ENCODE data around the gene UBN1.

GRCh38 chr16:4800290-4801041 is 46.8 kb upstream of the UBN1 start:
- TF ChIP-seq POLR2A (IDR thresholded peaks at IDR 0.05; ENCODE audit: low read depth, low read length): no peak
- TF ChIP-seq CTCF (IDR thresholded peaks at IDR 0.05; ENCODE audit: extremely low read depth in 1 of 2, insufficient read depth in 1 of 2, low read depth in 1 of 2, low read length in 2 of 2): no peak
- no peak for TF ChIP-seq EZH2 (IDR thresholded peaks at IDR 0.05; ENCODE audit: borderline replicate concordance, low read depth, low read length, severe bottlenecking)
- TF ChIP-seq, protein P1, sequence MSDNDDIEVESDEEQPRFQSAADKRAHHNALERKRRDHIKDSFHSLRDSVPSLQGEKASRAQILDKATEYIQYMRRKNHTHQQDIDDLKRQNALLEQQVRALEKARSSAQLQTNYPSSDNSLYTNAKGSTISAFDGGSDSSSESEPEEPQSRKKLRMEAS (IDR thresholded peaks at IDR 0.05; ENCODE audit: insufficient read depth, insufficient read length): no peak
- TF ChIP-seq GATA2 (IDR thresholded peaks at IDR 0.05; ENCODE audit: insufficient read depth, insufficient read length, low read depth, low read length): no peak
- no peak for TF ChIP-seq MYC (IDR thresholded peaks at IDR 0.05; ENCODE audit: low read depth, low read length)
- no peak for TF ChIP-seq POLR2AphosphoS5 (IDR thresholded peaks at IDR 0.05; ENCODE audit: insufficient read depth, low read depth, low read length)
- no peak for TF ChIP-seq JUN (IDR thresholded peaks at IDR 0.05; ENCODE audit: borderline replicate concordance, insufficient read depth, insufficient read length, low read depth)
- TF ChIP-seq FOS (IDR thresholded peaks at IDR 0.05; ENCODE audit: borderline replicate concordance, insufficient read depth, low read length): no peak

Data from endothelial cell of umbilical vein (primary cell).